ENCODE results near the gene AUTS2.

- TF ChIP-seq CTCF (conservative IDR thresholded peaks at IDR 0.05; ENCODE audit: low read depth, low read length) (no peak), EZH2 (IDR thresholded peaks at IDR 0.05; ENCODE audit: borderline replicate concordance, low read depth, low read length, poor library complexity, severe bottlenecking) (no peak)
Measured at GRCh38 chr7:70142247-70142932, 544.1 kb downstream of the AUTS2 start.

All from A673 (cell line).